NCI-H524 treated with DMSO at 0.1 percent for 48 hours (cell line): ENCODE measurements around the gene PGBD5.
"Not testable (repeated sequence)": the region's sequence is repeated elsewhere in the genome, so short reads cannot be mapped to it uniquely, and the experiment has no call there.

ENCODE experiments used
- DNase-seq: peaks from one replicate; lab custom pipeline; 2025; lab: John Stamatoyannopoulos, UW

Gene PGBD5

GRCh38 chr1:230424391-230425251, 1.5 kb downstream of the PGBD5 start:
- DNase-seq: no peak

GRCh38 chr1:230423951-230424350, 2.2 kb downstream of the PGBD5 start:
- DNase-seq: peak; percentile 35

- DNase-seq: peak; percentile 6
Measured at GRCh38 chr1:230423261-230423660, 2.9 kb downstream of the PGBD5 start.

- peak; percentile 39 for DNase-seq
Measured at GRCh38 chr1:230422221-230422981, 3.7 kb downstream of the PGBD5 start.

GRCh38 chr1:230421481-230421880, 4.7 kb downstream of the PGBD5 start:
- no peak for DNase-seq

GRCh38 chr1:230420372-230420771, 5.8 kb downstream of the PGBD5 start:
- DNase-seq: not testable (repeated sequence)

GRCh38 chr1:230416430-230416829, 9.7 kb downstream of the PGBD5 start:
- no peak for DNase-seq

- DNase-seq: no peak
Measured at GRCh38 chr1:230415405-230416132, 10.6 kb downstream of the PGBD5 start.

GRCh38 chr1:230414694-230415093, 11.4 kb downstream of the PGBD5 start:
- DNase-seq: no peak

GRCh38 chr1:230414102-230414501, 12.0 kb downstream of the PGBD5 start:
- DNase-seq: no peak

GRCh38 chr1:230413061-230413460, 13.1 kb downstream of the PGBD5 start:
- no peak for DNase-seq

GRCh38 chr1:230408971-230409370, 17.2 kb downstream of the PGBD5 start:
- no peak for DNase-seq

GRCh38 chr1:230407351-230407750, 18.8 kb downstream of the PGBD5 start:
- no peak for DNase-seq

- not testable (repeated sequence) for DNase-seq
Measured at GRCh38 chr1:230406727-230407126, 19.4 kb downstream of the PGBD5 start.

- no peak for DNase-seq
Measured at GRCh38 chr1:230403442-230403841, 22.7 kb downstream of the PGBD5 start.

GRCh38 chr1:230401763-230402294, 24.3 kb downstream of the PGBD5 start:
- DNase-seq: no peak

GRCh38 chr1:230401101-230401500, 25.0 kb downstream of the PGBD5 start:
- no peak for DNase-seq

- no peak for DNase-seq
Measured at GRCh38 chr1:230400007-230400344, 26.2 kb downstream of the PGBD5 start.

GRCh38 chr1:230399321-230400006, 26.7 kb downstream of the PGBD5 start:
- no peak for DNase-seq

GRCh38 chr1:230398856-230399255, 27.3 kb downstream of the PGBD5 start:
- DNase-seq: no peak

- no peak for DNase-seq
Measured at GRCh38 chr1:230396966-230397365, 29.2 kb downstream of the PGBD5 start.

- DNase-seq: no peak
Measured at GRCh38 chr1:230395932-230396331, 30.2 kb downstream of the PGBD5 start.
